Measurements from ENCODE around the gene FLYWCH1. TPM values are rescaled to one million over a fixed set of nuclear protein-coding genes. Genes with fewer than 3 reads are reported as not detected.

The FLYWCH1 gene
- total and polyA plus RNA-seq, 9 of the 15 experiments (the other 6 are each of a cell fraction or from before 2014, with no cell fraction given): 0.18 to 33.6 (median 11.3) TPM

- TF ChIP-seq CTCF (IDR thresholded peaks at IDR 0.05 in 2 of 3, conservative IDR thresholded peaks at IDR 0.05 in 1 of 3; ENCODE audit: insufficient read depth in 2 of 3, low read depth in 1 of 3, low read length in 3 of 3): peak; percentile 78 to 87 (median 86)
- TF ChIP-seq CREM (IDR thresholded peaks at IDR 0.05; ENCODE audit: low read depth): no peak
- TF ChIP-seq, protein P1, sequence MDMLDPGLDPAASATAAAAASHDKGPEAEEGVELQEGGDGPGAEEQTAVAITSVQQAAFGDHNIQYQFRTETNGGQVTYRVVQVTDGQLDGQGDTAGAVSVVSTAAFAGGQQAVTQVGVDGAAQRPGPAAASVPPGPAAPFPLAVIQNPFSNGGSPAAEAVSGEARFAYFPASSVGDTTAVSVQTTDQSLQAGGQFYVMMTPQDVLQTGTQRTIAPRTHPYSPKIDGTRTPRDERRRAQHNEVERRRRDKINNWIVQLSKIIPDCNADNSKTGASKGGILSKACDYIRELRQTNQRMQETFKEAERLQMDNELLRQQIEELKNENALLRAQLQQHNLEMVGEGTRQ (CRISPR knock-in tag; IDR thresholded peaks at IDR 0.05): peak; percentile 27; the same call in 1 of the 2 replicates
- TF ChIP-seq, protein P2, sequence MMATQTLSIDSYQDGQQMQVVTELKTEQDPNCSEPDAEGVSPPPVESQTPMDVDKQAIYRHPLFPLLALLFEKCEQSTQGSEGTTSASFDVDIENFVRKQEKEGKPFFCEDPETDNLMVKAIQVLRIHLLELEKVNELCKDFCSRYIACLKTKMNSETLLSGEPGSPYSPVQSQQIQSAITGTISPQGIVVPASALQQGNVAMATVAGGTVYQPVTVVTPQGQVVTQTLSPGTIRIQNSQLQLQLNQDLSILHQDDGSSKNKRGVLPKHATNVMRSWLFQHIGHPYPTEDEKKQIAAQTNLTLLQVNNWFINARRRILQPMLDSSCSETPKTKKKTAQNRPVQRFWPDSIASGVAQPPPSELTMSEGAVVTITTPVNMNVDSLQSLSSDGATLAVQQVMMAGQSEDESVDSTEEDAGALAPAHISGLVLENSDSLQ (IDR thresholded peaks at IDR 0.05): 0 out of 2 replicates have a peak, but pooled peaks have one; percentile 7
- TF ChIP-seq BCOR (IDR thresholded peaks at IDR 0.05): no peak
- TF ChIP-seq ASH1L (IDR thresholded peaks at IDR 0.05; ENCODE audit: borderline replicate concordance, low read depth, partially characterized antibody): no peak
- TF ChIP-seq RFX1 (IDR thresholded peaks at IDR 0.05): no peak
- no peak for TF ChIP-seq SMAD4 (CRISPR knock-in tag; conservative IDR thresholded peaks at IDR 0.05)
Observed at GRCh38 chr16:2919511-2920255, 8.0 kb downstream of the FLYWCH1 start (continued).

Data from K562 (cell line).